ENCODE measurements around the gene EPB41L4B.
"Not testable (repeated sequence)": the region's sequence is repeated elsewhere in the genome, so short reads cannot be mapped to it uniquely, and the experiment has no call there.

The EPB41L4B gene

DNA sequence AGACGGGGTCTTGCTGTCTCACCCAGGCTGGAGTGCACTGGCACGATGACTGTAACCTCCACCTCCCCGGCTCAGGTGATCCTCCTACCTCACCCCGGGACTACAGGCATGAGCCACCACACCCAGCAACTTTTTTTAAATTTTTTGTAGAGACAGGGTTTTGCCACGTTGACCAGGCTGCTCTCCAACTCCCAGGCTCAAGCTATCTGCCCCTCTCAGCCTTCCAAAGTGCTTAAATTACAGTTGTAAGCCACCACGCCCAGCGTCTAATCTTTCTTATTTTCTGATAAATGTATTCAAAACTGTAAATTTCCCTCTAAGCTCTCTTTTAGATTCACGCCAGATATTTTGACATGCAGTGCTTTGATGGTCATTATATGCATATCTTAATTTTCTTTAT, 164.2 kb downstream of the EPB41L4B start:
- DNase-seq: no peak

DNA sequence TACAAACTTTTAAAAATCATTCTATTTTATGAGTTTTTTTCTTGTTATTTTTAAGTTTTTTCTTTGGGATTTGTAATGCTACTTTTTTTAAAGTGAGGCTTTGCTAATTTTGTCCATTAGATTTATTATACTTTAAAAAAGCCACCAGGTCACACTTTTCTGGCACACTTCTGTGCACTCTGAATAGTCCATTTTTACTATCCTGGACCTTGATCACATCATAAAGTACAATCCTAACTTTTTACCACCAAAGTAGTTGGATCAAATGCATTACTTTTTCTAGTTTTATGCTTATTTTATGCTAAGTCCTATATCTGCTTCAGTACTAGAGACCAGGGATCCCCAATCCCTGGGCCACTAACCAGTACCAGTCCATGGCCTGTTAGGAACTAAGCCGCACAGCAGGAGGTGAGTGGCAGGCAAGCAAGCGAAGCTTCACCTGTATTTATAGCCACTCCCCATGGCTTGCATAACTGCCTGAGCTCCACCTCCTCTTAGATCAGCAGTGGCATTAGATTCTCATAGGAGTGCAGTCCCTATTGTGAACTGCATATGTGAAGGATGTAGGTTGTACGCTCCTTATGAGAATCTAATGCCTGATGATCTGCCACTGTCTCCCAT, 169.8 kb downstream of the EPB41L4B start:
- DNase-seq: no peak

DNA sequence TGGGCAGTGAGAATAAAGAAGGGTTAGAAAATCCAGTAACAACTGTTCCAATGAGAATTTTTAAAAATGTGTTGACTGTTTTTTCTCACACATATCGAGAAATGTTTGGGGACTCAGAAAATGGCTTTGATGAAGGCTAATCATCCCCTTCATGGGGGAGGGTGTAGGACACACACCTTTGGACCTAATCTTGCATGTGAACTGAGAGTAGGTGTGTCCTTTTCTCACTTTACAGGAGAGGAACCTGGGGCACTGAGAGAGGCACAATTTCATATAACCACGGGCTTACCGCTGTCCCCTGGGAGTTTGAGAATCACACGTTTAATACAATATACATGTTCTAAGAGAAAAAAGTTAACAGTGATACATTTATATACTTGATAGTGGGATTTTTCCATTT, 171.1 kb downstream of the EPB41L4B start:
- DNase-seq: no peak

DNA sequence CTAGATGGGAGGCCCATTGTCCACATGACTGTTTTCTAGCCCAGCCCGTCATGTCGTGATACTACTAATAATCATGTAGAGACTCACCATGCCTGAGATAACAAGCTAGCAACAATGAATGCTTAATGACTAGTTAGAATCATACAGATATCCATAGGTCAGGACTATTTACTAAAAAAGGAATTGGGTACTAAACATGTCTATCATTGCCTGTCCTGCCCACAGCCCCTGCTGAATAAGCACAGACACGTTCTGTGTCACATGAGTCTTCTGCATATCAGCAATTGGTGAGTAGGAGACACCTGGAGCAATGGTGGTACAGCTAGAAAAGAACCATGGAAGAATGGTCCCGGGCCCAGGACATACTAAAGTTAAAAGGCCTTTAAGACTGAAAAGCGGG, 171.8 kb downstream of the EPB41L4B start:
- DNase-seq: no peak

DNA sequence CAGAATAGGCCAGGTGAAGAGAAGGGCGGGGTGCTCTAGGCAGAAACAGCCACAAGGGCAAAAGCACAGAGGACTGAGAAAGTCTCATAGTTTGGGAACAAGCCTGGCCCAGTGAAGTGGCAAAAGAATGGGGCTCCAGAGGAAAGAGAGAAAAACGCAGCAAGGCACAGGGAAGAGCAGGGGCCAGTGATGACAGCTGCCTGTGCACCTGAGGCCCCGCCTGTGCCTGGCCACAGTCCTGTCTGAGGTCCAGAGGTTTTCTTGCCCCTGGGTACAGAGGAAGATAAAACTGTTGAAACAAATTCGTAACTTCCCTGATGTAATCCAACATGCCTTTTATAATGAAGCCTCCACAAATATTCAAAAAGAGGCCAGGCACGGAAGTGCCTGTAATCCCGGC, 175.8 kb downstream of the EPB41L4B start:
- DNase-seq: no peak

DNA sequence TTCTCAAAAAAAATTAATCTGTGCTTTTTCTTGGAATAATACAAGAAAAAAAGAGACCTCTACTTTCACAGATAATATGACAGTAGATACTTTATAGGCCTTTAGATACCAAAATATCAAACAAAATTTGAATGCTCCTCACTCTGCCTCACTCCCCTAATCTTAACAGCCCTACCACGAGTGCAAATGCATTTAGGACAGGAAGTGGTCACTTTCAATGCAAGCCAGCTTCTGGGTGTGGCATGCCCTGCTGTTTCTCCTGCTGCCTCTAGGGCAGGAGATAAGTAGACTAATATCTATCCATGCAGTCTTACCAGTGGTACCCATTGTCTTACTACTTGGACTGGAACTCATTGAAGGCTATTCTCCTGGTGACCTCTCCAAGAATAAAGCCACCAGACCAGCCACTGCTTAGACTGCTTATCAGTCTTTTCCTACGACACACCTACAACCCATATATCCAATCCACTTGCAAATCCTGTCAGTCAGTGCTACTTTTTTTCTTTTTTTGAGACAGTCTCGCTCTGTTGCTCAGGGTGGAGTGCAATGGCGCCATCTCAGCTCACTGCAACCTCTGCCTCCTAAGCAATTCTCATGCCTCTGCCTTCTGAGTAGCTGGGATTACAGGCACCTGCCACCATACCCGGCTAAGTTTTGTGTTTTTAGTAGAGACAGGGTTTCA, 176.8 kb downstream of the EPB41L4B start:
- no peak for DNase-seq

DNA sequence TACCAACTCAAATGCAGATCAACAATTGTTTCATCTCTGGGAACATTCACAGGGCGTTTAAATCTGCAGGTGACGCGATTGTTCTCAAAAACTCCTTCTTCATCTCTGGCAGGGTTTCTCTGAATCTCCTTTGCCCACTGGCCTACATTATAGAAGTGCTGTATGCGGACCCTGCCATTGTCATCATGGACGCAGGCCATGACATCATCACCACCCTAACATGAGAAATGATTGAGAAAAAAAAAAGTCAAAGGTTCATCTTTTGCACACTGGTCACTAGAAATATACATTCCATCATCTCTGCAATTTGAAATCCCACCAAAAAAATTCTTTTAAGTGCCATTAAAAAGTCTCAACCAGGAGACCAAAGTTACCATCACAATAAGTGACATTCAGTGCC, 179.5 kb downstream of the EPB41L4B start:
- no peak for DNase-seq

DNA sequence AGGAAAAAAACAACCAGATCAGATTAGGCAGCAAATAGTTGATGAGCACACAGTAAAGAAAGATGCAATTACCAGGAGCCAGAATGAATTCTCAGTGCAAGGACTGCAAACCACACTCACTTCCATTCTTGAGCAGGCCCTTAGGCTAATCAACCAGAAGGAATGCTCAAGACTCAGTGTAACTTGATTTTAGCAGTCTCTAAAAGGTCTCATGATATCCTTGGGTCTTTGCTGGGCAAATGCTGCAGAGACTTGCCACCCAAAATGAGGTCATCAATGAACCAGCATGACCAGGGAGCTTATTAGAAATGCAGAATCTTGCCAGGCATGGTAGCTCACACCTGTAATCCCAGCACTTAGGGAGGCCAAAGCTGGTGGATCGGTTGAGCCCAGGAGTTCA, 181.0 kb downstream of the EPB41L4B start:
- no peak for DNase-seq

DNA sequence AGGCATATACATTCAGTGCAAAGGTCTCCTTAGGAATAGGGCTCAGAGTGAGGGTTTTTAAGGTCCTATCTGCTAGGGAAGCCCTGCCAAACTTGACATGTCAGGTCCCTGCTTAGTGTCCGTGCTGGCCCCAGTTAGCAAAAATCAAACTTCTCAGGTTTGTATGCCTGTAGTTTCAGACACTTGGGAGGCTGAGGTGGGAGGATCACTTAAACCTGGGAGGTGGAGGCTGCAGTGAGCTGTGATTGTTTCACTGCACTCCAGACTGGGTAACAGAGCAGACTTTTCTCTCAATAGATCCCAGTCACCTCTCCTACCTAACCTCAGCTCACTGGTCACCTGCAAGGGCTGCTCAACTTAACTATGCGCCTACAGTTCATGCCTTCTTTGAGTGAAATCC, 182.4 kb downstream of the EPB41L4B start:
- no peak for DNase-seq

DNA sequence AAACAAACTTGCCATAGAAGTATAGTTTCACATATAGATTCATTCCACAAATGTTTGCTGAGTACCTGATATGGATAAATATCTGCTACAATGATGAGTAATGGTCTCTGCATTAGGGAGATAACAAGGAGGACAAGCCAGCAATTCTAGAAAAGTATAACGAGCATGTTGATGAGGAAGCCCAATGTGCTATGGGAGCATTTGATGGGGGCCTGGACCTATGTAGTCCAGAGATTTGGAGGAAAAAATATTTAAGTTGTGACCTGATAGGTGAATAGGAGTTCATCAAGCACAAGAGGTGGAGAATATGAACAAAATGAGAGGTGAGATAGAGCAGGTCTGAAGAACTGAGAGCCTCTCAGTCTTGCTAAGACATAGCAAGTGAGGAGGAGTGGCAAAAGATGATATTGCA, 186.7 kb downstream of the EPB41L4B start:
- no peak for DNase-seq

DNA sequence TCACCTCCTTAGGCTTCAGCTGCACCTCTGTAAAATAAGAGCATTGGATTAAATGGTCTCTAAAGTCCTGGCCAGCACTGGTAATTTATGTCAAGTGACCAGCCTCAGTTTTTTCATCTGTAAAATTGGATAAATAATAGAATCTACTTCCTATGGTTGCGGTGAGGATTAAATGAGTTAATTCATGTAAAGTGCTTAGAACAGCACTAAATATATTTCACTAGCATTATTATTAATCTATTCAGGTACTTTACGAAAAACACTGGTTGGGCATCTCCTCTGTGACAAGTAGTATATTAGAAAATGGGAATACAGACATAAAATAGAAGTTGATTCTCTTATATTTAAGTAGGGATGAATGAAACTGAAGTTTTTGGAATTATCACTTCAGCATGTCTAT, 187.3 kb downstream of the EPB41L4B start:
- DNase-seq: no peak

DNA sequence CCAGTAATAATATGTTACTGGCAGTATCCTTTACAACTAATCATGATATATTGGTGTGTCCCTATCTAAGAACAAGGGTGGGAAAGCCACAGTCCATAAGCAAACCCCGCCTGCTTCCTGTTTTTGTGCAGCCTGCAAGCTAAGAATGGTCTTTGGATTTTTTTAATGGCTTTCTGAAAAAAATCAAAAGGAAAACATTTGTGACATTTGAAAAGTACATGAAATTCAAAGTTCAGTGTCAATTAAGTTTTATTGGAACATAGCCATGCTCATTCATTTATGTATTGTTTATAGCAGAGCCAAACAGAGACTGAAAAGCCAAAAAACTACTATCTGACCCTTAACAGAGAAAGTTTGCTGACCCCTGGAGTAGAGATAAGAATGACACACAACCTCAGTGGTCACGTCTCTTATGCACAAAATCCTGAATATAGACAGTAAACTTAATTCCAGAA, 188.3 kb downstream of the EPB41L4B start:
- no peak for DNase-seq

DNA sequence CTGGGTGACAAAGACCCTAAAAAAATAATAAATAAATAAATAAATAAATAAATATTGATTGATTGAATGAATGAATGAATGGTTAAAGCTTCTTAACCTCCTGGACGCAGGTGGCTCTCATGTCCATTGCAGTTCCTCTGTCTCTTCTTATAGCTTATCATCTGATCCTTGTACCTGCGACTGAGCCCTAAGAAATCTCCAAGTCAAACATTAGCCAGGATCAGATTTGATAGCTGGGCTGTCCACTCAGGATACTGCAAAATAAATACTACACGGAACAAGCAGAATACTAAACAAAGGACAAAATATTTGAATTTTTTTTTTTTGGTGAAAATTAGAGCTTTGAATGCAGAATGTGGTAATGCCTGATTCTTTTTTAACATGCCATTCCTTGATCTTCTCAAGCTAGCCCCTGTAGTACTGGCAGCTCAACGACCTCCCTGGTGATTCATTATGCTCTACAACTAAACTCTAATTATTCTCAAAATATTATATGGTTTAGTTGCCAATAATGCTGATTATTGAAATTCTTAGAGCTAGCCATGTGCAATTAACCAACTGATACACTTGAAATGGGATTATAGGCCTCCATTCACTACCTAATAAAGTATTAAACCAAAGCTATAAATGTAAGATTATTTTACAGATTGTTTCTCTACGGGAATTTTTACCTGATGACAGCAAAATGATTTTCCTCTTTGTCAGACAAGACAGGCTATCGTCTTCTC, 191.2 kb downstream of the EPB41L4B start:
- DNase-seq: no peak

DNA sequence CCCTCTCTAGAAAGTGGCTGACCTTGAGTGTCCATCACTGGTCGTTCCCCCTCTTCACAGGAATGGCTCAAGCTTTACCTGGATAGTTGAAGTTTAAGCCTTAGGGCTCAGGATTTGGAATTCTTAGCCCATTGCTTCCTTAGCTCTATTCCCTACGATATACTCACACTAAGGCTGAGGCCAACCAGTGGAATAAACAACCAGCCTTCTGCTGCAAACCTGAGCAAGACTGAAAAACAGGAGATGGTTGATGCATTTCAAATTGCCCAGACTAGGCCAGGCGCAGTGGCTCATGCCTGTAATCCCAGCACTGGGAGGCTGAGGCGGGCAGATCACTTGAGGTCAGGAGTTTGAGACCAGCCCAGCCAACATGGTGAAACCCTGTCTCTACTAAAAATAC, 194.2 kb downstream of the EPB41L4B start:
- not testable (repeated sequence) for DNase-seq

DNA sequence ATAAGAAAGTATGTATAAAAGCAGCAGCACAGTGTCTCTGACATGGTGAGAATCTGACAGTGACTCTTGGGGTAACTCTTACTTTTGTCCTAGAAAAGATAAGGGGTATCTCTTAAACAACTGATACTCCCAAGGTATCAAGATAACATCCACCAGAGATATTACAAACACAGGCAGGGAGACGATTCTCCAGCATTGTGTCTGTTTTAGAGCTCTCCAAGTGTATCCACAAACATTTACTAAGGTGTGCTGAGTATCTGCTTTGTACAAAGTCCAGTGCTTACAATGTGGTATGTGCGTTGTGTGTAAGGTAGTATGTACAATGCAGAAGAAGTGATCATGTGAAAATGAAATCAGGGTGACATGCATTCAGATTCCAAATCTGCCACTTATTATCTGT, 196.7 kb downstream of the EPB41L4B start:
- no peak for DNase-seq

DNA sequence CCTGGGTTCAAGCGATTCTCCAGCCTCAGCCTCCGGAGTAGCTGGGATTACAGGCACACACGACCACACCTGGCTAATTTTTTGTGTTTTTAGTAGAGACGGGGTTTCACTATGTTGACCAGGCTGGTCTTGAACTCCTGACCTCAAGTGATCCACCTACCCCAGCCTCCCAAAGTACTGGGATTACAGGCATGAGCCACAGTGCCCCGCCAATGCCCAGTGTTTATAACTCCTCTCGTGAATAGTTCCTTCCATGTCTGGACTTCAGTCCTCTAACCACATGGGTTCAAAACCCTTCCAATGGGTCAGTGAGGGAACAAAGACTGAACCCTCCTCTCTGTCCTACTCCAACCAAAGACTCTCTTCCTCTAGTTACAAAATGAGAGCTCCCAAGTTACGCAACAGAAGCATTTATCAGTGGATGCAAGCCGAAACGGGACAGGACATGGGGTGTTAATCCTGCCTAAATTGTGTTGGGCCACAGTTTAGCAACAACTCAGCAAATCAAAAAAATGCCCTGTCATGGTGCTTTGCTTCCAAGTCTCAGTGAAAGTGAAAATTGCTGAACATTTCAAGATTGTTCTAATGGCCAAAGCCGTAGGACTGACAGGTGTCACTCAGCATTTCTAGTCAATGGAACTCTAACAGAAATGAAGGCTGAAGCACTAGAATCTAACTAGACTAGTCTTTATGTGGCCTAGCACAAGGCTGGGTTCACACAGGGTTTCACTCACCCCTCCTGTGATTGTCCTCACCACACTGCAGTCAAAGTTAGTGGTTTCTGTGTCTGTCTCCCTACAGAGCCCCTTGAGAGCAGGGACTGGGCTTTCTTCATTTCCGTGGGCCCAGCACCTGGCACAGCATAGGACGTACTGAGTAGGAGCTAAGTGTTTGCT, 197.9 kb downstream of the EPB41L4B start:
- no peak for DNase-seq

All from CD4-positive, alpha-beta T cell treated with Interleukin-17A for 4 hours (primary cell).